Nephron (organoid): Measurements from ENCODE around the gene FMNL2.

ENCODE experiments used
- H3K27ac Mint-ChIP-seq, 3 experiments: 2 replicates each; pipeline ENCODE4 v1.8.0; 2020; ENCODE audit warnings: mixed read lengths in 3 of 3, mild to moderate bottlenecking in 2 of 3, moderate library complexity in 1 of 3
- H3K27me3 Mint-ChIP-seq: 2 replicates; pipeline ENCODE4 v1.8.0; 2021; ENCODE audit warnings: low read depth, mild to moderate bottlenecking, moderate library complexity, mixed read lengths
- H3K36me3 Mint-ChIP-seq: 2 replicates; pipeline ENCODE4 v1.8.0; 2020; ENCODE audit warnings: low read depth, mixed read lengths
- H3K4me1 Mint-ChIP-seq: 2 replicates; pipeline ENCODE4 v1.8.0; 2020; ENCODE audit warnings: mixed read lengths
- H3K4me3 Mint-ChIP-seq, 3 experiments: 2 replicates each; pipeline ENCODE4 v1.8.0; 2020; ENCODE audit warnings: mild to moderate bottlenecking in 3 of 3, mixed read lengths in 3 of 3, moderate library complexity in 2 of 3
- H3K9me3 Mint-ChIP-seq: 2 replicates; pipeline ENCODE4 v1.8.0; 2020; ENCODE audit warnings: mixed read lengths
- CTCF ChIP-seq, 3 experiments: fragments of 200-600 bp; sonication (generic); IDR thresholded peaks; one replicate each; pipeline ENCODE4 v1.5.0; 2021; ENCODE audit warnings: antibody characterized with exemption in 3 of 3; ENCODE audit not compliant: unreplicated experiment in 3 of 3

Gene FMNL2

GRCh38 chr2:152569186-152569585, 234.2 kb downstream of the FMNL2 start:
- peaks cover 3% of the 10 kb centered on the region for H3K27me3 Mint-ChIP-seq
- H3K4me1 Mint-ChIP-seq, result peaks cover 55% of the 10 kb centered on the region
- TF ChIP-seq CTCF (IDR thresholded peaks at IDR 0.05; ENCODE audit: unreplicated experiment in 3 of 3), result no peak
- no peaks in the 10 kb centered on the region for H3K9me3 Mint-ChIP-seq
- H3K36me3 Mint-ChIP-seq, result peaks cover 15% of the 10 kb centered on the region
- no peak overlapping the region for H3K4me3 Mint-ChIP-seq
- peak overlapping the region in 2 of 3 experiments; percentile 53 to 54 for H3K27ac Mint-ChIP-seq

- H3K4me1 Mint-ChIP-seq, result peaks cover 50% of the 10 kb centered on the region
- no peaks in the 10 kb centered on the region for H3K27me3 Mint-ChIP-seq
- TF ChIP-seq CTCF (IDR thresholded peaks at IDR 0.05; ENCODE audit: unreplicated experiment in 3 of 3), result no peak
- peak overlapping the region in 2 of 3 experiments; percentile 49 to 67 for H3K27ac Mint-ChIP-seq
- H3K36me3 Mint-ChIP-seq, result peaks cover 17% of the 10 kb centered on the region
- H3K9me3 Mint-ChIP-seq, result no peaks in the 10 kb centered on the region
- no peak overlapping the region for H3K4me3 Mint-ChIP-seq
Measured at GRCh38 chr2:152571048-152571766, 236.2 kb downstream of the FMNL2 start.

- H3K4me3 Mint-ChIP-seq, result no peak overlapping the region
- no peaks in the 10 kb centered on the region for H3K9me3 Mint-ChIP-seq
- H3K4me1 Mint-ChIP-seq, result peaks cover 42% of the 10 kb centered on the region
- H3K27ac Mint-ChIP-seq, result peak overlapping the region in 1 of 3 experiments; percentile 55
- no peak for TF ChIP-seq CTCF (IDR thresholded peaks at IDR 0.05; ENCODE audit: unreplicated experiment in 3 of 3)
- peaks cover 17% of the 10 kb centered on the region for H3K36me3 Mint-ChIP-seq
- H3K27me3 Mint-ChIP-seq, result no peaks in the 10 kb centered on the region
Measured at GRCh38 chr2:152572031-152572430, 237.1 kb downstream of the FMNL2 start.

- Mint-ChIP-seq H3K4me1 (peaks cover 32% of the 10 kb centered on the region), H3K36me3 (peaks cover 14% of the 10 kb centered on the region), H3K27ac (no peak overlapping the region), H3K27me3 (no peaks in the 10 kb centered on the region), H3K4me3 (no peak overlapping the region), H3K9me3 (no peaks in the 10 kb centered on the region)
- TF ChIP-seq CTCF (IDR thresholded peaks at IDR 0.05; ENCODE audit: unreplicated experiment in 3 of 3), result no peak
Measured at GRCh38 chr2:152573168-152573567, 238.2 kb downstream of the FMNL2 start.

GRCh38 chr2:152577579-152577978, 242.6 kb downstream of the FMNL2 start:
- H3K27ac Mint-ChIP-seq, result no peak overlapping the region

More at GRCh38 chr2:152577579-152577978, 242.6 kb downstream of the FMNL2 start:
- Mint-ChIP-seq H3K27me3 (no peaks in the 10 kb centered on the region), H3K4me3 (no peak overlapping the region), H3K9me3 (no peaks in the 10 kb centered on the region), H3K36me3 (peaks cover 30% of the 10 kb centered on the region), H3K4me1 (peaks cover 32% of the 10 kb centered on the region)
- no peak for TF ChIP-seq CTCF (IDR thresholded peaks at IDR 0.05; ENCODE audit: unreplicated experiment in 3 of 3)
